Measurements from ENCODE around the gene PLEKHS1.
"Not testable (repeated sequence)": the region's sequence is repeated elsewhere in the genome, so short reads cannot be mapped to it uniquely, and the experiment has no call there.

The PLEKHS1 gene

DNA sequence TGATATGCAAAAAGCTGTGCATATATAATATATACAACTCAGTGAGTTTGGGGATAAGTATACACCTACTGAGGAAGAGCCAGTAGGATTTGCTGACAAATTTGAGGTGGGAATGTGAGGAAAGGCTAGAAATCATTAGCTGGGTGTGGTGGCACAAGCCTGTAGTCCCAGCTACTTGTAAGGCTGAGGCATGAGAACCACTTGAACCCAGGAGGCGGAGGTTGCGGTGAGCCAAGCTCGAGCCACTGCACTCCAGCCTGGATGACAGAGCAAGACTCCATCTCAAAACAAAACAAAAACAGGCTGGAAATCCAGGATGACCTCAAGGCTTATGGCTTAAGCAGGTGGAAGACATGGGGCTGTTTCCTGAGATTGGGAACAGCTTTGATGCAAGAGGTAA lies 10.6 kb upstream of the PLEKHS1 start:
- DNase-seq (ENCODE audit: low read depth in 3 of 3), result no peak

DNA sequence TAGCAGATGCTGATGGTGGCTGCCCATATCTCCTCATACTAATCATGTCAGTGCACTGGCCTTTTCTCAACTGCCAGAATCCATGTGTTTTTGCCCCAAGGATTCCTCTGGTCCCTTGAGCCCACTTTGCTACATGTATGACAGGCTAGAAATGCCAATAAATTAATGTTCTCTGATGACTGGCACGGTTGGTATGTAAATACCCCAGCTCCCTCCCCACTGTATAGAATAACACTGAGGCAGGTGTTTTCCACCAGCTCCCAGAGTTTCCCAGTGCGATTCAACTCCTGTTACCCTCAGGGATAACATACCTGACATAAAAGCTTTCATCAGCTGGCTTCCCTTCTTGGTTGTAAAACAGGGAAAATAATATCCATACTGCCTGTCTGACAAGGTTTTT lies 9.0 kb upstream of the PLEKHS1 start:
- no peak for DNase-seq (ENCODE audit: low read depth in 3 of 3)

DNA sequence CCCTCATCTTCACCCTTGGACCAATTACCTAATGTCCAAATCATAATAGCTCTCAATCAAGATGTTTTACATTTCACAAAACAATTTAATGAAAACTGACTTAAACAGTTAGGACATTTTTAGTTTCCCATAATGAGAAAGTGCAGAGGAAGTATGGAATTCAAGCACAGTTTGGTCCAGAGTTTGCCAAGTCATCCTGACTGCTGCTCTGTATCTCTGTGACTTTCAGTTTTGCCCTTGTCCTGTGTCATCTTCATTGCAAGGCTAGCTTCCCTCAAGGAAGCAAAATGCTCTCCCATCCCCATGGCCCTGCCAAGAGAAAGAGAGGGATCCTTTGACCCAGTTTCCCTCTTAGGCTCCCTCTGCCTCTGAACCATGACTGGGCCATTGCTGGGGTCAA lies 7.9 kb upstream of the PLEKHS1 start:
- no peak for DNase-seq (ENCODE audit: low read depth in 3 of 3)

DNA sequence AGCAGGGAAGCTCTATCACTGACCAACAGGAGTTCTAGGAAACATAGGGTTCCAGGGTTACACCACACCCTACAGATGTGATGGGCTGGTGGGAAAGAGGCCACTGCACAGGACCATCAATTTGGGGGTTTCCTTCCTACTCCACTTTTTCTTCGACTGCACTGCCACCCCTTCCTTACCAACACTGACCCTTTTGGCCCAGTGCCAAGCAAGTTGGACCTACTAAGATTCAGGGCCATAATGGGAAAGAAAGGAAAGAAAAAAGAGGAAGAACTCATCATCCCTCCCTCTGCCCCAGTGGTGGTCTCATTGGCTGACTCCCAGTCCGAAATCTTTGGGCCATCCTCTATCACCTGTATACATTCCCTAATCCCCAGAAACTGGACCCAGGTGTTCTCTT lies 6.1 kb upstream of the PLEKHS1 start:
- DNase-seq (ENCODE audit: low read depth in 3 of 3), result no peak

DNA sequence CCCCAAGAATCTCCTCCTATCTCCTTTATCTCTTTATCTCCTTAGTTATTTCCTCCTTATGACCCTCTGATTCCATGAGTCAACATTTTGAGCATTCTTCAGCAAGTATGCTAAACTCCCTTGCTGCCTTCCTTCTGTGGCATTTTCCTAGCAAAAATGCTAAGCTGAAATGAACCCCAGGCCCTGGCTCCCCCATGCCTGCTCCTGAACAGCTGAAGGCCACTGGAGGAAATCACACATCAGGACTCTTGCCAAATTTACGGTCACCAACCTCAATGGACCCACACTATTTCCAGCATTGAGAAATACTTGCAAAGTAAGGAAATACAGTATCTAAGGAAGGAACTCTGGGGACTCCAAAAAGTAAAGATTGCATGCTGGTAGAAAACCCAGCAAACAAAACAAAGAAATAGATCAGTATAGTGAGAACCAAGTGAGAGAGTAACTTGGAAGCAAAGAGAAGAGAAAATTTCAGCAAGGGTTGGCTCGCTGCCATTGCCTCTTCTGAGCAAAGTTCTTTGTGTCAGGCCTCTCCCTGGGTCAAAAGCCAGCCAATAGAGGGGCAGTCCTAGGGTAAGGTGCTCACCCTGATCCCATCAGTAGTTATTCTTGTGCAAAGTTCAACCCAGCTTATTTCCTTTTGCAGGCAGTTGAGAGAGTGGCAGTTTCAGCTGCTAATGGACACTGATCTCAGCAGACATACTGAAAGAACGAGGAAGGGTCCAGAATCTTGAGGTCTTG lies 5.1 kb upstream of the PLEKHS1 start:
- no peak for DNase-seq (ENCODE audit: low read depth in 3 of 3)

DNA sequence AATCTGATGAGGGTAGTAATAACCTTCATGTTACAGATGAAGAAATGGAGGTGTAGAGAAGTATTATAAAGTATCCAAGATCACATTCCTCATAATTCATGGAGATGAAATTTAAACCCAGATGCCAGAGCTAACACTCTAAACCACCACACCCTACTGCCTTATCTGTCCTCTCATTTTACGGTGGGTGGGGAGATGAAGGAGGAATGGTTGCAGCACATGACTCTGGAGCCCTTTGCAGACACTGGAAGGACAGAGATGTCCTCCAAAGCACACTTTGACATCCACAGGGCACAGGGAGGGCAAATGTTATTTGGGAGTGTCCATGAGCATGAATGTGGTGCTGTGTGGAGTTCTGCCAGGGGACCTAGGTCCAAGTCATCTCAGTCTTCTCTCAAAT lies 1.1 kb downstream of the PLEKHS1 start:
- DNase-seq (ENCODE audit: low read depth in 3 of 3), result no peak

DNA sequence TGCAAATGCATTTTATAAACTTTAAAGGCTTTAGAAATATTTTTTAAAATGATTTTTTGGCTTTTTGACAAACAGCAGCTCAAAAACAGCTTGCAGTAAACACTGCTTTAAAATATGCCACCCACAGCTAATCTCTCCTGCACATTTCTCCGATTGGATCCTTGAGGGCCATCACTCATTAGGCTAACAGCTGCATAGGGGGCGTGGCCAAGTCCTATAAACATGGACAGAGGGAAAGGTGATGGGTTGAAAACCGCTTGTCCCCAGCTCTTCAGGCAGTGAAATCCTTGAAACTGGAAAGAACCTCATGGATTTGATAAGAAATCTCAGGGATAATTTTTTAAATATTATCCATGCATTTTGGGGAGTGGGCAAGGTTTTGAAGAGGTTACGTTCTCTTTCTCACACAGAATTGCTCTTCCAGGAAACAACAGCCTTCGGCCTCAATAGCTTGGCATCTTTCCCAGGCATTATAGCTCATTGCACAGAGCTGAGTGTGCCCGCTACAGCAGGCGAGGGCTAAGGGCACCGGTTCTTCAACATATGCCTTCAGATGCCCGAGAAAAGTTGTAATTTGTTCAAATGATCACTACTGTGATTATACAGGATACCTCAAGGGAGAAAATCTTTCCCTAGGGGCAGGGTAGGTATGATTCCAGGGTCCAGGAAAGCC lies 1.7 kb downstream of the PLEKHS1 start:
- DNase-seq (ENCODE audit: low read depth in 3 of 3), result no peak

DNA sequence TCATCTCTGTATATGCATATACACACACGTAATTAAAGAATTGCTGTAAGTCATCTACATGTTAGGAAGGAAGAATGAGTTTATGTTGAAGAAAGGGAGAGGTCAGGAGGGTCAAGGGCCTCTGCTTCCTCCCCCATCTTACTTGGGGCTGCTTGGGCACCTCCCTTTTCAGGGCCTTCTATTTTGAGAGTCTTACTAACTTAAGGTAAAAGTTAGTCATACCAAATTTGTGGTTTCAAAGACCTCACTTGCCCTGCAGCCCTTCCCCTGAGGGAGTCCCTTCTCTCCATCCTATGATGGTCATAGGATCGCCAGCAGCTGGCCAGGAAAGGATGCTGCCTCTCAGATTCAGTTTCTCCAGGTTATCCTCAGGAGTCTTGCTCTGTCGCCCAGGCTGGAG lies 2.6 kb downstream of the PLEKHS1 start:
- no peak for DNase-seq (ENCODE audit: low read depth in 3 of 3)

DNA sequence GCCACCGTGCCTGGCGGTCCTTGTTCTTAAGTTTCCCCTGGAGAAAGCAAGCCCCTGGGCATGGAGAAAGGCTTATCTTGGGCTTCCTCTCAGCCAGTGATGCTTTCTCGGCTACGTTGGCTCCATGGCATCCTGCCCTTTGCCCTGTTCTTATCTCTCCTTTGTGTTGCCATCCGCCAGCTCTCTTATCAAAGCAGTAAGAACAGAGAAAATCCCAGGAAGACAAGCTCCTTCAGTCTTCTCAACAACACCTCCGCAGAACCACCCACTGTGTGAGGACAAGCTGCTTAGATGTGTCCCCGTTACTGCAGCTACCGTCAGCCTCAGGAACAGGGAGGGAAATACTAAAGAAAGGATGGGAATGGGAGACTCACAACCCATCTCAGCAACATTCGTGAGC lies 3.3 kb downstream of the PLEKHS1 start:
- no peak for DNase-seq (ENCODE audit: low read depth in 3 of 3)

DNA sequence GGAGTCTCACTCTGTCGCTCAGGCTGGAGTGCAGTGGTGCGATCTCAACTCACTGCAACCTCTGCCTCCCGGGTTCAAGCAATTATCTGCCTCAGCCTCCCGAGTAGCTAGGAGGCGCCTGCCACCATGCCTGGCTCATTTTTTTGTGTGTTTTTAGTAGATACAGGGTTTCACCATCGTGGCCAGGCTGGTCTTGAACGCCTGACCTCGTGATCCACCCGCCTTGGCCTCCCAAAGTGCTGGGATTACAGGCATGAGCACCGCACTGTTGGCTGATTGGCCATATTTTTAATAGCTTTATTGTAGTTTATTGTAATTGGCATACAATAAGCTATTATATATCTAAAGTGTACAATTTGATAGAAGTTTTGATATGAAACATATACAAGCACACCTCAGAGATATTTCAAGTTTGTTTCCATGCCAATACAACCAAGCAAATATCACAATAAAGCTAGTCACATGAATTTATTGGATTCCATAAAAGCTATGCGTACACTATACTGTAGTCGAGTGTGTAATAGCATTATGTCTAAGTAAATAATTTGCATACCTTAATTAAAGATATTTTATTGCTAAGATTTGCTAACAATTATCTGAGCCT lies 5.6 kb downstream of the PLEKHS1 start:
- DNase-seq (ENCODE audit: low read depth in 3 of 3), result no peak

DNA sequence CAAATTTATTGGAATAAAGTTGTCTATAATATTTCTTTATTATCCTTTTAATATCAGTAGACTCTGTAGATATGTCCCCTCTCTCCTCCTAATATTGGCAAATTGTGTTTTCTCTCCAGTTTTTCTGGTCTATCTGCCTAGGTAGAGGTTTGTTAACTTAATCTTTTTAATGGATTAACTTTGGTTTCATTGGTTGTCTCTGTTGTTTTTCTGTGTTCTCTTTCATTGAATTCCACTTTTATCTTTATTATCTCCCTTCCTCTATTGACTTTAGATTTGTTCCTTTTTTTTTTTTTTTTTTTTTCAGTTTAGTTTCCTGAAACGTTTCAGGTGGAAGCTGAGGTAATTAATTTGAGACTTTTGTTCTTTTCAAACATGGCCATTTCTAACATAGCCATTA lies 10.6 kb downstream of the PLEKHS1 start:
- no peak for DNase-seq (ENCODE audit: low read depth in 3 of 3)

DNA sequence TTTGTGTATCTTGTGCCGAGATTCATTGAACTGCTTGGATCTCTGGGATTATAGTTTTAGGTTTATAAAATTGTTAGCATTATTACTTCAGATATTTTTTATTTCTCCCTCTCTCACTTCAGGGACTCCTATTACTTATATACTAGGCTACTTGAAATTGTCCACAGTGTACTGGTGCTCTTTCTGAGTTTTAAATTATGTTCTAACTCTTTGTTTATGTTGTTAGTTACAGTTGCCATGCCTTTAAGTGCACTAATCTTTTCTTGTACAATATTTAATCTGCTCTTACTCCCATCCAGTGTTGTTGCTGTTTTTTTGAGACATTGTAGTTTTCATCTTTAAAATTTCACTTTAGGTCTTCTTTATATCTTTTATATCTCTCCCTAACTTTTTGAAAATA lies 13.1 kb downstream of the PLEKHS1 start:
- DNase-seq (ENCODE audit: low read depth in 3 of 3), result no peak

DNA sequence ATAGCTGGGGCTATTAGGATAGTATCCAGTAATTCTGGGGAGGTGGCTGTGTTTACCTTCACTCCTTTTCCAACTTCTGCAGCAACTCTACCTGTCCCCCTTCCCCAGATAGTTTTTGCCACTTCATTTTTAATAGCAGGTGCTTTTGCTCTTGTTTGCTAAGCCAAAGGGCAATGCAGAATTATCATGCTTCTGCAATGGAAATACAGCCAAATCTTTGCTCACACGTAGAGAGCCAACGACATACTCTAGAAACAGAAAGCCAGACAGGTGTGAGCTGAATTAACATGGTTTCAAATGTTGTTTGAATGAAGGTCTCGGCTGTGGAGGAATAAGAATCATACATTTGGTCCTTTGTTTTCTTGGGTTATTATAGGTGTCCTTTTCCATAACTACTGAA lies 14.4 kb downstream of the PLEKHS1 start:
- no peak for DNase-seq (ENCODE audit: low read depth in 3 of 3)

DNA sequence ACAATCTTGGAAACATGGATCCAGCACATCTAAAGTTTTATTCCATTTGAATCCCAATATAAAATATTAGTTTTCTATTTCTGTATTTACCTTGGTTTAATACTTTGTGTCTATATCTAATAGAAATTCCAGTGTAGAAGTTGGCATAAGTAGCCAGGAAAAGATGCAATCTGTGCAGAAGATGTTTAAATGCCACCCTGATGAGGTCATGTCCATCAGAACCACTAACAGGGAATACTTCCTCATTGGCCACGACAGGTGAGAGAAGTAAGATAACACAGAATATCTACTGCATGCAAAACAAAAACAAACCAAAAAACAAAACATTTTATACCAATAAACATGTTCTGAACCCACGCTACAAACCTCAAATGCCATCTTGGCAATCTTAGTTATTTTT lies 15.7 kb downstream of the PLEKHS1 start:
- DNase-seq (ENCODE audit: low read depth in 3 of 3), result no peak

DNA sequence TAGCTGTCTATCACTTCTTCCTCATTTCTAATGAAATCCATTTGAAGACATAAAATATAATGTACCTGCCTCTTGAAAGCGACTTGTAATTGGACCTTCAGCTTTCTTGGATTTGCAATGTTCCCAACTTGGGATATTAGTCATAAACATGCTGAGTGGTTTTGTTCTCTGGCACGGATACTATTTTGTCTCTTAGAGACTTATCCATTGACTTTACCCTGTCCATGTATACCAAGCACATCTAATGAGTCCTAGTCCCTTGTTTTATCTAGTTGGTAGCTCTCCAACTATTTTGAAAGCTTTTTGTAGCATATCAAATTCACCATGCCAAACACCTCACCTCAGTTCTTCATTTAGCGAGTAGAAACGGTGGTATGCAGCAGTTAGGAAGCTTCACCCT lies 18.9 kb downstream of the PLEKHS1 start:
- DNase-seq (ENCODE audit: low read depth in 3 of 3), result no peak

DNA sequence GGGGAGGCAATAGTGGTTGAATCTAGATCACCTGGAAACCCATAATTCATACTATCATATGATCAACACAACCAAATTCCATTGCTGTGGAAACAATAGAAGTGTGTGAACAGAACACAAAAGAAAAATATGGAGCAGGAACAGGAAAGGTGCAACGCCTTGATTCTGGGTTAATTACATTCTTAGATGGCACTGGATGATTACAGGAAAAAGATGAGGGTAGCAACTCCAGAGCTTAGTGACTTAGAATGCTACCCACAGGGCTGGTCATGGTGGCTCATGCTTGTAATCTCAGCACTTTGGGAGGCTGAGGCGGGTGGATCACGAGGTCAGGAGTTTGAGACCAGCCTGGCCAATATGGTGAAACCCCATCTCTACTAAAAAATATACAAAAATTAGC lies 19.6 kb downstream of the PLEKHS1 start:
- not testable (repeated sequence) for DNase-seq (ENCODE audit: low read depth in 3 of 3)

DNA sequence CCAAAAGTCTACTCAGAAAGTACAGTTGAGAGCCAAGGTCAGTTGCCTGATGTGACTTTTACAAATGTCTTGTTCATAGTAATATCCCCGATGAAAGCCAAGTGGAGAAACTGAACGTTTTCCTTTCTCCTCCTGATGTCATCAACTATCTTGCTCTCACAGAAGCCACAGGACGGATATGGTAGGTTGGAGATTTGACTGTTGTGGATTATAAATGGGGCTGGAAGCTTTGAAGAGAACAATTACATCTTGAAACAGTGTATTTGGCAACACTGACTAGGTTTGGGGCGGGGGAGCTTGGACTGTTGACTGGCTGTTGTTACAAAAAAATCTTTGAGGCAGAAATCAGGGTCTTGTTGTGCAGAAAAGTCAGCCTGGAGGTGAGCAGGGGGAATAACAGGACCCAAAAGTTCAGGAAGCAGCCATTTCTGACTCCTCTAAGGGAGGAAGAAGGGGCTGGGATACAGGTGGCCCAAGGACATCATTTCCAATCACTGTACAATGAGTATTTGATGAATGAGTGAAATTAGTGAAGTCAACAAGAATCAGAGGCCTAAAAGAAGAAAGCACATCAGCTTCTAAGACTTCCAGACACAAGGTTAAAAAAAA lies 24.3 kb downstream of the PLEKHS1 start:
- no peak for DNase-seq (ENCODE audit: low read depth in 3 of 3)

DNA sequence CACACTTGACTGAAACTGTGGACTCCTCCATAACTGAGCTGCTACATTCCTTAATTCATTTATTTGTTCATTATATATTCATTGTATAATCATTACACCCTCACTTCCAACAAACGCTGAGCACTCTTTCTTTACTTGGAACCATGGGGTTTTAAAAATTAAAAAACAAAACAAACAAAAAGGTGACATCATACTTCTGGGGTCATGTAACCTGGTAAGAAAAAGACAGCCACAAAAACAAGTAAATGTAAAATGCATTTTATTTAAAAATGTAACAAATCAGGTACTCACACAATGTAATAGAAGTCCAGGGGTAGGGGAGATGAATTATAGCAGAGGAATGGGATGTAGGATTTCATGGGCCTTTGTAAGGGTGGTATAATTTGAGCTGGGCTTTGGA lies 25.1 kb downstream of the PLEKHS1 start:
- DNase-seq (ENCODE audit: low read depth in 3 of 3), result no peak

DNA sequence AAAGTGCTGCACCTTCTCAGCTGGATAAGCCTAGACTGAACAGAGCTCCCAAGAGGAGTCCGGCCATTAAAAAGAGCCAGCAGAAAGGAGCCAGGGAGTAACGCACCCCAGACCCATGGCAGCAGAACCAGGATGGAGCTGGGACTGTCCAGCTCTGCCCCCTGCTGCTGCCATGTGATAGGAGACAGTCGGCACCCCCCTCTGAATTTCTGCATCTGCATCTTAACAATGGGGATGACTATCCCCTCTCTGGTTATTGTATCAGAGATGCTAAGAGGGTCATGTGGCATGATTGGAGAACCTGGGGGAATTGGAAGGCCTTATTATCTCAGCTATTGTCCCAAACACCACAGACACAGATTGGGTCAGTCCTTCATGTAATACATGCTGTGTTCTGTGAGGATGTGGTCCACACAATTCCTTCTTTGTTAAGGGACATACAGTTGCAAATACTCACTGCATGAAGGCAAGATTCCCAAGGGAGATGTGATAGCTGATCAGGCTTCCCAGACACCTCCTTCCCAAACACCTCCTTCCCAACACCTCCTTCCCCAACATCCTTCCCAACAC lies 29.3 kb downstream of the PLEKHS1 start:
- DNase-seq (ENCODE audit: low read depth in 3 of 3), result no peak

DNA sequence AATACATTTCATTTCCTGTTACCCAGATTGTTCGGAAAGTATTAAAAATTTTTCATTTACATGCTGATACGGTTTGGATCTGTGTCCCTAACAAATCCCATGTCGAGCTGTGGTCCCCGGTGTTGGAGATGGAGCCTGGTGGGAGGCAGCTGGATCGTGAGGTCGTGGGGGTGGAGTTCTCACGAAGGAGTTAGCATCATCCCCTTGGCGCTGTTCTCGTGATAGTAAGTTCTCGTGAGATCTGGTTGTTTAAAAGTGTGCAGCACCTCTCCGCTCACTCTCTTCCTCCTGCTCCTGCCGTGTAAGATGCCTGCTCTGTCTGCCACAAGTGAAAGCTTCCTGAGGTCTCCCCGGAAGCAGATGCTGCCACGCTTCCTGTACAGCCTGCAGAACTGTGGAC lies 30.9 kb downstream of the PLEKHS1 start:
- DNase-seq (ENCODE audit: low read depth in 3 of 3), result no peak

DNA sequence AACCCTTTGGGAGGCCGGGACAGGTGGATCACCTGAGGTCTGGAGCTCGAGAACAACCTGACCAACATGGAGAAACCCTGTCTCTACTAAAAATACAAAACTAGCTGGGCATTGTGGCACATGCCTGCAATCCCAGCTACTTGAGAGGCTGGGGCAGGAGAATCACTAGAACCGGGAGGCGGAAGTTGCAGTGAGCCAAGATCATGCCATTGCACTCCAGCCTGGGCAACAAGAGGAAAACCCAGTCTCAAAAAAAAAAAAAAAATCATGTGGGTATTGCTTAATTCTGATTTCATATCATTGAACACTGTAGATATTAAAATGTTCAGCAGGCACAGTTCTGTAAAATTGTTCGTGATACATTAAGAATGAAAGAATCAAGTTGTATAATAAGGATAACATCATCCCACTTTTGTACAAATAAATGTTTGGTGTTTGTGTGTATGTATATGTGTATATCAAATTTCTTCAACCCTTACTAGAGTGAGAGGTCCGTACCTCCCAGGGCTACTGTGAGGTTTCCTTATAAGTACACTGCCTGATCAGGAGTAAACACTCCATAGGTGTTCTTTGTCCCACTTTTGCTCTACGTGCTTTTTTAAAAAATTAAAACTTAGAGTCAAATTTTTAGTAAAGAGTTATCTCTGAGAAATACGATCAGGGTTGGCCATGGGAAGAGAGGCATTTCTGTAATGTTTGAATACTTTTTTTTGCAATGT lies 31.7 kb downstream of the PLEKHS1 start:
- DNase-seq (ENCODE audit: low read depth in 3 of 3), result no peak

DNA sequence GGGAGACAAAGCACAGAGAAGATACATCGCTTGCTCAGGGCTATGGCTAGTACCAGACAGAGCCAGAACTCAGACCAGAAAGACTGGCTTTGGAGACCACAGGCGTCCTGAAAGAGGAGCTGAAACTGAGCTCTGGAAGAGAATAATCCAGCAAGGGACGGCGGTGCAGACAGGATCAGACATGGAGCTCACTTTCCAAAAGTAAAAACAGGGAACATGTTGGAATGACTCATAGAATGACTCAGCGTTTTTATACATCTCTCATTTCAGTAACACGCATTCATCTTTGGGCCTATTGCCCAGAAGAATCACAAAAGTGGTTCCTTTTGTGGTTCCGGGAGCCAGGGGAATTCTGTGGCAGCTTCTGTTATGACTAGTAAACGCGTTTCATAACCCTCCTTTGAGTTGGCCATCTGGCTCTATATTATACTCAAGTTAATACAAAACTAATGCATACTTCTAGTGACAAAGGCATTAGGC lies 37.2 kb downstream of the PLEKHS1 start:
- DNase-seq (ENCODE audit: low read depth in 3 of 3), result no peak
